Measurements from ENCODE around the gene XRCC5.
"Not testable (repeated sequence)": the region's sequence is repeated elsewhere in the genome, so short reads cannot be mapped to it uniquely, and the experiment has no call there.

XRCC5 gene

GRCh38 chr2:216108967-216109921, at the start of gene XRCC5:
Gene XRCC5 (plus strand): TSS chr2:216109348. CDS start chr2:216109437, 89 bp downstream.
- peak; percentile 95 for DNase-seq (ENCODE audit: low spot score)

DNA sequence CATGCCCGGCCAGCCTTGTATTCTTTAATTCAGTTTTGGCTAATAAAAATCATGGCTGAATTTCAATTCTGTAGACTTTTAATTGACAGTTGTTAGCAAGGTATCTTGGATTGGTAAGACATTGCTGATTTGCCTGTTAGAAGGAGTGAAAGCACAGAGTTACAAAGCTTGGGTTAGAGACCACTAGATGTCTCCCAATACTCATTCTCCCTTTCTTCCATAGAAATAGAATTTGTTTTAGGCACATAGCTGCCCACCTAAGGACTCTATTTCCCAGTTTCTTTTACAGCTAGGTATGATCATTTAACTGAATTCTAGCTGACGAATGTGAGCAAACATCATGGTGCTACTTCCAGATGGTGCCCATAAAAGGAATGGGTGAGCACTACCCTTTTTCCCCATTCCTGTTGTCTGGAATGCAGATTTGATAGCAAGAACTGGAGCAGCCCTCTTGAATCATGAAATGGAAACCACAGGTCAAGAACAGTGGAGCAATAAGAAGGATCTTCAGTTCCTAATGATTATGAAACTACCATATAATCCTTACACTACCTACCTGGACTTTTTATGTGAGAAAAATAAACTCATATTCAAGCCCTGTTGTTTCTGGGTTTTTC, 45.0 kb upstream of the XRCC5 start:
- DNase-seq (ENCODE audit: low spot score): no peak

DNA sequence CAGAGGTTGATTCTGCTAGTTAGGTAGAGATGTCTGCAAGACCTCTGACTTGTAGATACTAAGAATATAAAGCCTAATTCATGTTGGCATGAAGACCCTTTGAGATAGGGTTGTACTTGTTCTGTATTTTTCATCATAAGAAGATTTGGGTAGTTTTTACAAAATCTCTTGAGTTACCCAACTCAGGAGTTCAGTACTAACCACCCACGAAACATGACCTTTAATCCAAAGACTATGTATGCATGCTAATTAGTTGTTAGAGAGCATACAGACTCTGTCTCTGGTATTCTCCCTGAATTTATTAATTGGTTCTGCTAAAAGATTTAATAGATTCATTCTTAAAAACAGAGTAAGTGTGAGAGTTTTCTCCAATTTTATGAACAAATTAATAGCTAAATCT, 44.5 kb upstream of the XRCC5 start:
- no peak for DNase-seq (ENCODE audit: low spot score)

- DNase-seq (ENCODE audit: low spot score): no peak
Measured at GRCh38 chr2:216066230-216066629, 42.9 kb upstream of the XRCC5 start.

DNA sequence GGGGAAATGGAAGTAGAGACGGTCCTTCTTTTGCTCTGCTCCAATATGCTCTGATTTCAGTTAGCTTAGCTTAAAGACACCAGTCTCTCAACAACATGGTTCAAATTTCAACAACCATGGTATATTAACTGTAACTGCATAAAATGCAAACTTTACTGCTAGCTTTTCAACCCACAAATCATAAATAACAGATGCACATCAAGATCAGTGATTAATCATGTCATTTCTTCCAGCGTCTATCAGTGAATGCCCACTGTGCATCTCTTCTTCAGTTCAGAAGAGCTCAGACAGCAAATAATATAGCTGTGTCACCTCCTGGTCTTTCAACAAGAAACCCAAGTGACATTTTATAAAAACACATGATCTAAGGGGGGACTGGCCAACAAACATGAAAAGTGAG, 40.1 kb upstream of the XRCC5 start:
- no peak for DNase-seq (ENCODE audit: low spot score)

DNA sequence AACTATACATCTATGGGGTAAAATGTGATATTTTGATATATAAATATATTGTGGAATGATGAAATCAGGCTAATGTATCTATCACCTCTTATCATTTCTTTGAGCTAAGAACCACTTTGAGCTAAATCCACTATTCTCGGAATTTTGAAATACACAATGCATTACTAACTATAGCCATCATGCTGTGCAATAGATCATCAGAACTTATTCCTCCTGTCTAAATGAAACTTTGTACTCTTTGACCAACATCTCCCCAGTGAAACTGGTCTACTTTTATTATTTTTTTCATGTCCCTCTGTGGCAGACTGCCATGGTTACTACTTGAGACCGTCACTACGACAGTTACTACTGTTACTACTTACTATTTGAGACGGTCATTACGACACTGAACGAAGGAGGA, 39.0 kb upstream of the XRCC5 start:
- DNase-seq (ENCODE audit: low spot score): no peak

DNA sequence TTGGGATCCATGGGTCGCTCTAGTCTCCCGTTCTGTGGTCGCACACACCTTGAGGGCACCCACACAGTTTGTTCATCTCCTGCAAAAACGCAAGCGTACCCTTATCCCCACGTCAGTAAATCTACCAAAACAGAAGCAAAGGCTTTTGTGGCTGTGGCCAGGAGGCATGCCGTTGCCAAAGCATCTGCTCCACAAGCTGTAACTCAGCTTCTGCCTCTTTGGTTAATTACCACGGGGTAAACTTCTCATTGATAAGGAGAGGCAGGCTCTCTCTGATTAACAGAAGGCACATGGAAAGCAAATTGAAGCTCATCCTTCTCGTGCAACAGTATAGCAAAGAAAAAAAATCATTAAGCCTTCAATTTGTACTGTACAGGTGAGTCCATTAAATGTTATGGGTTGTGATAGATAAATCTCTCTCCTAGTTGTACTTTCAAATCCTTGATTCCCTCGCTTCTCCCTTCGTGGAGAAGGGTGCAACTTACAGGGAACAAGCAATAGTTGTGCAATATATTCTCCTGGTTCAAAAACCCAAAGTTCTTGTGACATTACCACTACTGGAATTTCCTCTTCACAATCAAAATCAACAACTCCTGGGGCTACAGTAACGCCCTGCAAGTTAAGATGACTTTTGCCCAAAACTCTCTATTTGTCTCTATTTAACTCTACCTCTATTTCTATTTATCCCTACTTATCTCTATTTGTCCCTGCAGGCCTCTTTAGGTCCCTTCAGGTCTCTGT, 37.9 kb upstream of the XRCC5 start:
- DNase-seq (ENCODE audit: low spot score): no peak

- no peak for DNase-seq (ENCODE audit: low spot score)
Measured at GRCh38 chr2:216072473-216072872, 36.7 kb upstream of the XRCC5 start.

GRCh38 chr2:216073773-216074172, 35.4 kb upstream of the XRCC5 start:
- no peak for DNase-seq (ENCODE audit: low spot score)

- DNase-seq (ENCODE audit: low spot score): no peak
Measured at GRCh38 chr2:216074380-216074779, 34.8 kb upstream of the XRCC5 start.

- no peak for DNase-seq (ENCODE audit: low spot score)
Measured at GRCh38 chr2:216074794-216075193, 34.4 kb upstream of the XRCC5 start.

DNA sequence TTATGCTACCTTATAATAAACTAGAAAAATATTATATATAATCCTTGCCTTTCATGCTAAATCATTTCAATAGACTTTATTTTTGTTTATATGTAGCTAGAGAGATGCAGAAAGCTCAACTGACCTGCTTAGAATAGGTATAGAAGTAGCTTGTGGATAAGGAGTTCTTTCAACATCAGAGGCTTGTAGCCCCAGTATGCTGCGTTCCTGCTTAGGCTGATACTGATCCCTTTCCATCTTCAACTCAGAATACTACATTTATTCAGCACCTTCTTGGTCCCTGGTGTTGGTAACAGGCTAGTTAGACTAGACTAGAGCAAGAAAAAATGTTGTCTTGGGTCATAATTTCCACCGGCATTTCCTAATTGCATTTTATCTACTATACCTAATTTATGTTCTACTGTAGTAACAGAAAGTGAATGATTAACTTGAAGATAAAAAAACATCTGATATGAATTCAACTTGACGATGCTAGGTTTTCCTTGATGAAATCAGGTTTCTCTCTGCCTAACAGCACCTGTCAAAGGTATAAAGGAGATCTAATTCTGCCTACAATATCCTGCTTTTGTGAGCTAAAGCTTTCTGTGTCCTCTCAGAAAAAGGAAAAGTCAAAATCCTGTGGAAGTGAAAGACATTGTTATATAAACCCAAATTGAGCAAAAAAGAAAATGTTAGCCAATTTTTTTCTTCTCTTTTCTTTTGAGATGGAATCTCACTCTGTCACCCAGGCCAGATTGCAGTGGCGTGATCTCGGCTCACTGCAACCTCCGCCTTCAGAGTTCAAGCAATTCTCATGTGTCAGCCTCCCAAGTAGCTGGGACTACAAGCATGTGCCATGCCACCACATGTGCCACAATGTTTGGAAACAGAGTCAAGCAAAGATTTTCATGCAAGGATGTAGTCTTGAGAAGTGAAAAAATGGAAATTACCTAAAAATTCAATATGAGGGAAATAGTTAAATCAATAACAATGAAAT, 33.4 kb upstream of the XRCC5 start:
- DNase-seq (ENCODE audit: low spot score): no peak

- no peak for DNase-seq (ENCODE audit: low spot score)
Measured at GRCh38 chr2:216078776-216079175, 30.4 kb upstream of the XRCC5 start.

GRCh38 chr2:216080048-216080447, 29.1 kb upstream of the XRCC5 start:
- not testable (repeated sequence) for DNase-seq (ENCODE audit: low spot score)

GRCh38 chr2:216081012-216081411, 28.1 kb upstream of the XRCC5 start:
- DNase-seq (ENCODE audit: low spot score): no peak

GRCh38 chr2:216081487-216082116, 27.5 kb upstream of the XRCC5 start, which contains the start of the genes PECR and TMEM169:
Gene PECR (minus strand): TSS chr2:216081809. CDS start chr2:216081741, 68 bp downstream.
Gene TMEM169 (plus strand): TSS chr2:216081919. CDS start chr2:216095964, 14,045 bp downstream.
- DNase-seq (ENCODE audit: low spot score): peak; percentile 91

DNA sequence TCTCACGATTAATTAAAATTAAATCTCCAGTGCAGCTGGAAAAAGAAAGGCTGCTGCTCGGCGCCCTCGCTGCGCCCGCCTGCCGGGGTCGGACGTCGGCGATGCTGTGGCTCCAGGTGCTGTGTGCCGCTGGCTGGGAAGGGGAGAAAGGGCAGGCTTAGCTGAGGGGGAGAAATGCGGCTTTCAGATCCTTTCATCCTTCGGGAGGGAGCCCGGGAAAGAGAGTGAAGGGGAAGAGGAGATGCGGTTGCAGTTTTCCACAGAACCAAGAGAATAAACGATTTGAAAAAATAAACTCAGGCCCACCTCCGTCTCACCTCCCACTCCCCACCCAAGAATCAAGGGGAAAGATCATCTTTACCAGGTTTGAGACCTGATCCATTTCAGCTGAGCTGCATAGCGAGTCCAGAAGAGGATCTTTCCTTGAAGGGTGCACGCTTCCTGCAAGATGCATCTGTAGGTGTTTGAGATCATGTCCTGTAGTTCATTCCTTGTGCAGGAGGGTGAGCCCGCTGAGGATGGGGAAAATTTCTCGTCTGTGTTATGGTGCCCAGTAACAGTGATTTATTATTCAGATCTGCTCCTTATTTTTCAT, 26.9 kb upstream of the XRCC5 start:
- DNase-seq (ENCODE audit: low spot score): peak; percentile 69

DNA sequence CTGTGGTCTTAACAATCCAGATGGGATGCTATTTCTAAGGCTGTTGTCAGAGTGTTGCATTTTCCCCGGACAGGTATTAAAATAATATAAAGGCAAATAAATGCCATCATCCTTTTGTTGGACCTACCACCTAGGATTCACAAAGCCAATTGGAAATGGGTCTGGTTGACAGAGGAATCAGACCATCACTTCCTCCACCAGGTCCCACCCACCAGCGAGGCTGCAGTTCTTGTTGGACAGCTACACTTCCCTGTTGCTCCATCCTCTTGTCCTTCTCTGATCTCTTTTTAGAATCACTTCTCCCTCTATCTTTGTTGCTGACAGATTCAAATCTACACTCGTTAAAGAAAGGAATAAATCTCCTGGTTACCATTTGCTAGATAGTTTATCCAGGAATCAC, 26.3 kb upstream of the XRCC5 start:
- DNase-seq (ENCODE audit: low spot score): no peak

GRCh38 chr2:216083464-216084281, 25.5 kb upstream of the XRCC5 start:
- DNase-seq (ENCODE audit: low spot score): peak; percentile 25

Measured in D341Med (cell line).